ENCODE results near the gene TIAM1.

The TIAM1 gene

DNA sequence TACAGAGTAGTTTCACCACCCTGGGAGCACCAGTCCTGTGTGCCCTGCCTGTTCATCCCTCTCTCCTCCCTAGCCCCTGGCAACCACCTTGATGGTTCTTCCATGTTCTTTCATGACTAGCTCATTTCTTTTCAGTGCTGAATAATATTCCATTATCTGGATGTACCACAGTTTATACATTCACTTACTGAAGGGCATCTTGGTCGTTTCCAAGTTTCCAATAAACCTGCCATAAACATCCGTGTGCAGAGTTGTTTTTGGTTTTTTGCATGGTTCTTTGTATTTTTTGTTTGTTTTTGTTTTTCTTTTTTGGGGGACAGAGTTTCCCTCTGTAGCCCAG lies 13.9 kb downstream of the TIAM1 start:
- DNase-seq (ENCODE audit: low read depth in 2 of 2): no peak

DNA sequence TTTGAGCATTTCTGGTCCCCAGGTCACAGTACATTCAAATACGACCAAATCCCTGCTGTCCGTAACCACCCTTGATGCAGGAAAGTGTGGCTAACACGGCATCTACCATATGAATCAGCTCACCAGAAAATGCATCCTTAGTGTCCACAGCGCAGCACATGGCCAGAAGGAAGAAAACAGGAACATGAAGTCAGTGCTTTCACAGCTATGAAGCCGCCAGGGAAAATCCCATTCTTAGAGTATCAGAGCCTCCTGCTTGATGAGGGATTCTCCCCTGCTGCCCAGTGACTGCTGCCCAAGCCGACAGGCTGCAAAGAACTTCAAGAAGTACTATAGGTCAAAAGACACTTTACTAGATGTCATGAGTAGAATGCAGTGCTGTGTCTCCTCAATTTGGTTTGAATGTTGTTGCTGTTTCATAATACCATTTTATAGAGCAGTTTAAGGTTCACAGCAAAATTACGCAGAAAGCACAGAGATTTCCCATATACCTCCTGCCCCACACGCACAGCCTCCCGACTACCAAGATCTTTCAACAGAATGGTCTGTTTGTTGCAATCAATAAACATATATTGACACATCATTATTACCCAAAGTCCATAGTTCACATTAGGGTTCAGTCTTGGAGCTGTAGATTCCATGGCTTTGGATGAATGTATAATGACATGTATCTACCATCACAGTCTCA lies 14.5 kb downstream of the TIAM1 start:
- DNase-seq (ENCODE audit: low read depth in 2 of 2): no peak

DNA sequence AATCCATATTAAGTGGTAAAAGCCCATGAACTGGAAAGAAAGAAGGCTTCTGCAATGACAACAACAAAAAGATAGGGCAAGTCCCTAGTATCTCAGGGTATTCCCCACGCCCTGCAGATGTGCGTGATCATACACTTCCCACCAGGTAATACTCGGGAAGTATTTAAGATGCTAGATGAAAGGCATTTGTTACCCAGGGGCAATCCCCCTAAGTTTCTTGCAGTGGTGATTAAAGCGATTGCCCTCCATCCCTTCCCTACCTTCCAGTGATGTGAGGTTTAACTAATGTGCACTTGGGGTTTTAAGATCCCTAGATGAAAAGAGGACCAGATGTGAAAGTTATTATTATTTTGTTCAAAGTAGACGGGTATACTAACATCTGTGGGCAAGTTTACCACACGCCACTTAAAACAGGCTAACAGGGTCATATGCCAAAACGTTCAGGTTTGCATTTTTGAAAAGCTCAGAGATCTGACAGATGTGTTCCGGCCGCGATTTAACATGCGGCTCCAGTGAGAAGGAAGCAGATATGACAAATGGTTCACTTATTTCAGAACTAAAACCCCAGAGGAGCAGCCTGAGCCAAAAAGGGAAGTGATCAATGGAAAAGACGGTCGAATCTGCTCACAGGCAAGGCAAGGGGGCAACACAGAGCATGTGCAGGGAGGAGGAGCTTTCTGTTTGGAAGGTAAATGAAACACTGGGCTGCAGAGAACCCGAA lies 17.4 kb downstream of the TIAM1 start:
- DNase-seq (ENCODE audit: low read depth in 2 of 2): peak in 1 of 2 donors; percentile 12

DNA sequence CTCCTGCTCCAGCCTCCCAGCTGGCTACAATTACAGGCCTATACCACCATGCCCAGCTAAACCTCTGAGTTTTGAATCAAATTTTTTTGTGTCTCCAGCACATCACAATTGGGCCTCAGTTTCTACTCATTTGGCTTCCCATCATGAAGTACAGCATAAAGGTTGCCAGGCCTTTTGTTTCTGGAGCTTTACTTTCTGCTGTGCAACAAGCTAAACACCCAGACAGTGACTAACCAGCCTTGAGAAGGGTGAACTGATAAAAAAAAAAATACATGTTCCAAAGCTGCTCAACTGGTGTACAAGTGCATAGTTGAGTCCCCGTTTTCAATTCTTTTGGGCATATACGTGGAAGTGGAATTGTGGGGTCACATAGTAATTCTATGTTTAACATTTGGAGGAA lies 25.1 kb downstream of the TIAM1 start:
- no peak for DNase-seq (ENCODE audit: low read depth in 2 of 2)

- DNase-seq (ENCODE audit: low read depth in 2 of 2): no peak
Observed at GRCh38 chr21:31317688-31318087, 26.4 kb downstream of the TIAM1 start.

- no peak for DNase-seq (ENCODE audit: low read depth in 2 of 2)
Observed at GRCh38 chr21:31316488-31317169, 27.4 kb downstream of the TIAM1 start.

DNA sequence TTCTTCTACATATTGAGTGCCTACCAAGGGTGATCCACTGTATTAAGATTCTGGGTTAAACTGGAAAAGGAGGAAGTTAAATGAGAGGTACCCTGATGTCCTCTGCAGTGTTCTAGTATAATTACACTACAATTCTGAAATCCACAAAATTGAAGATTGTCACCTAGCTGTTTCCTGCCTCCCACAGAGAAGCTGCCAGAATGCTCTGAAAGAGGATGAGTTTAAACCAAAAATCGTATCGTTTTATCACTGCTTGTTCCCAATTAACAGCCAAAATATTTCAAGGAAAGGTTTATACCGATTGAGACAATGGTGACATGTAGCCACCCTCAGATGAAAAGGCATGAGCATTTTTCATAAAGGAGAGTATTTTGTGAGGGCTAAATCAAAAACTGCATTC lies 28.0 kb downstream of the TIAM1 start:
- DNase-seq (ENCODE audit: low read depth in 2 of 2): no peak

GRCh38 chr21:31310750-31311149 lies 33.3 kb downstream of the TIAM1 start:
- no peak for DNase-seq (ENCODE audit: low read depth in 2 of 2)

DNA sequence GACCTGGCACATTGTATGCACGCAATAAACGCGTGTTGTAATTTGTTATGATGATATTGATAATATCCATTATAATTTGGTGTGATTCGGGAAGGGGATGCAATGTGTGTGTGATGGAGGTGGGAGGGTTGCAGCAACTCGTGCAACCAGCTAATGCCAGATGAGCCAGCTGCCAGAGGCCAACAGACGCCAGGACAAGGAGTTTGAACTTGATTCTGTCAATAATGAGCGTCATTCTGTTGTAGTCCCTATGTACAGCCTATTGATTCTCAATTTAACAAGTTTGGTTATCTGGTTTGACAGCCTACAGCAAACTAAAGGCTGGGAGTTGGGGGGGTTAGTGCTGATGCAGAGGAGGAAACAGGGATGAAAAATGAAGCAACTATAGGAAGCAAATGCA lies 35.5 kb downstream of the TIAM1 start:
- no peak for DNase-seq (ENCODE audit: low read depth in 2 of 2)

DNA sequence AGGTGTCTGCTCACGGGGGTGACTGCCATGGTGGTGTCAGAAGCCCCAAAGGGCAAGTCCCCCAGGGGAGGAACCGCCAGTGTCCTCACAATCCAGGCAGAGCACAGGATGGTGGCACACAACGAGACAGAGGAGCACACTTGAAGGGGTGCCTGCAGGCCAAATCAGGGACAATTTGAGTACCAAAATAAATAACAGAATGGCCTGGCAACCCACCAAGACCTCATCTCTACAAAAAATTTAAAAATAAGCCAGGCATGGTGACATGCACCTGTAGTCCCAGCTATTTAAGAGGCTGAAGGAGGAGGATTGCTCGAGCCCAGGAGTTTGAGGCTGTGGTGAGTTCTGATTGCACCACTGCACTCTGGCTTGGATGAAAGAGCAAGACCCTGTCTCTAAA lies 38.2 kb downstream of the TIAM1 start:
- DNase-seq (ENCODE audit: low read depth in 2 of 2): no peak

- DNase-seq (ENCODE audit: low read depth in 2 of 2): no peak
Observed at GRCh38 chr21:31299291-31300147, 44.5 kb downstream of the TIAM1 start.

DNA sequence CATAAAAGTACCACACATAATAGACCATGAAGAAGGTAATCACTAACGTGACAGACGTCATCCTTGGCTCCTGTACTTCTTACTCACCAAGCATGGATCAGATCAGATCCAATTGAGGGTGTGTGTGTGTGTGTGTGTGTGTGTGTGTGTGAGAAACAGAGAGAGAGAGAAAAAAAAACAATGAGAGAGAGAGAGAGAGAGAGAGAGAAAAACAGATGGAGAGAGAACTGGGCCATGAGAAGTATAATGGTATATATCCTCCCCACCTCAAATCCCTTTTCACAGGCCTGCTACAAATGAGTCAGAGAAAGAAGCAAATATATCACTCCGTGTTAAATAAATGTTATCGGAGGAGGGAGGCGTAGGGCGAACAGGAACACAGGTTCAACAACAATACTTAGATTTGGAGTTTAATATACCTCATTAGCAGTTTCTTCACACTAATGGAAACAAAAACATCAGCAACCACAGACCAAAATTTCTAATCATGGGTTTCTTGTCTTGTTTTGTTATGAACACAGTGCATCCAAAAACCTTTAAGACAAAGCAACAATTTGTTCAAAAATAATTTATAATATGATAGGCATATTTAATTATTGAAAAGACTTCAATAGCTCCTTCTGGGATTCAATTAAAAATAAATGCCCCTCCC lies 45.3 kb downstream of the TIAM1 start:
- DNase-seq (ENCODE audit: low read depth in 2 of 2): no peak

DNA sequence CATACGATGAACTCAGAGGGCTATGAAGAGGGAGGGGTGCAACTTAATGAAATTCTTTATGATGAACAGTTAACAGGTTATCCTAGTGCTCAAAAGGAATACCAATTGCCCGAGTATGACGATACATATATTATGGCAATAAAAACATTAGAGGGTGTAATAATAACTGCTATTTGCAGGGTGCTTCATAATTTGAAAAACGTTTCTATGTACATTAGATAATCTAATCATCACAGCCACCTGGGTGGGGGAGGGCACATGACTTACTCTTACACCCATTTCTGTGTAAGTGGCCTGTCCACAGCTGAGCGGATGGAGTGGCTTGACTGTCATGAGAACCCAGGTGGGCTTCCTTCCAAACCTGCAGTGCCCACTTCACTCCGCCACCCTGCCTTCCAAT lies 46.3 kb downstream of the TIAM1 start:
- no peak for DNase-seq (ENCODE audit: low read depth in 2 of 2)

- no peak for DNase-seq (ENCODE audit: low read depth in 2 of 2)
Observed at GRCh38 chr21:31295676-31296075, 48.4 kb downstream of the TIAM1 start.

DNA sequence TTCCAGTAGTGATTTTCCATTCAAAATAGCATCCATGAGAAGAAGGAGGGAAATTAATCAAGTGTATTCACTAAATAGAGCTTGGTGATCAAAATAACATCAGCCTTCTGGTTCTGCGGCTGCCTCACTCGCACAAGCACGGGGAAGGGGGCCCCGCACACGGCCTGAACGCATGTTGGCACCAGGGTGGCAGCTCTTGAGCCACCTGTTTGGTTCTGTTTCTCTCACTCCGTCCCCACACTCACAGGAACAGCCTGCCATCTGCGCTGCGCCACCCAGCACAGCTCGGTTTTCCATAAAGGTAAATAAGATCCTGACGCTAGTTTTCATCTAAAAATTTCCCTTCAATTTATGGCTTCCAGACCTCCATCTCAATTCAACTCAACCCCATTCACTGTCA lies 49.4 kb downstream of the TIAM1 start:
- DNase-seq (ENCODE audit: low read depth in 2 of 2): no peak

DNA sequence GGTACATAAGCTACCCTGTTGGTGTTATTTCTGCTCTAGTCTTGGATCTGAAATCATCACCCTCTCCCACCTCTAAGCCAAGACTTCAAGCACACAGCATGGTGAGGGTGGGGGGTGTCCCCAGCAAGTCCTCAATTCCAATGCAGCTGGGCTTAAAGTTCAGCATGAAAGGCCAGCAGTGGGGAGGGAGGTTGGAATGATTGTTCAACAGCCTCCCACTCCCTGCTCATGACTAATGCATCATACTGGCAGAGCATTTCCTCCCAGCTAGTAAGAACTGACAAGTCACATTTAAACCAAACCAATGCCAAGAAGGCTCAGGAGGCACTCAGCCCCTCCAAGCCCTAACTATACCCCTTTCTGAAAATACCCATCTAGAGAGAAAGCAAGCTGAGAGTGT lies 50.1 kb downstream of the TIAM1 start:
- no peak for DNase-seq (ENCODE audit: low read depth in 2 of 2)

GRCh38 chr21:31290765-31291164 lies 53.3 kb downstream of the TIAM1 start:
- no peak for DNase-seq (ENCODE audit: low read depth in 2 of 2)

DNA sequence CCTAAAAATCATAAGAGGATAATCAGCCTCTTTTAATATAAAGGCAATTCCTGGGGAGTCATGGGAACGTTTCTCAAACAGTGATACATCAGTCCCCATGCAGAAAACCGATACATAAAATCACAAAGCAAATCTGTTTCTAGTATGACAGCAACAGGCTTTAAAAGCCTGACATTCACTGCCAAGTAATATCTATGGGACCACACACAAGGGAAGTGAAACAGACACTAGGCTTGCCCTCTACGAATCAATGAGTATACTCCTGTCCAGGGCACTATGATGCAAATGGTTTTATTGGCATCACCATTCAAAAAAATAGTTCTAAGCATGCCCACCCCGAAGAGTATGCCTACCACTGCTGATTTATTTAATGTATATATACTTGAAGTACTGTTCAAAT lies 54.4 kb downstream of the TIAM1 start:
- DNase-seq (ENCODE audit: low read depth in 2 of 2): no peak

DNA sequence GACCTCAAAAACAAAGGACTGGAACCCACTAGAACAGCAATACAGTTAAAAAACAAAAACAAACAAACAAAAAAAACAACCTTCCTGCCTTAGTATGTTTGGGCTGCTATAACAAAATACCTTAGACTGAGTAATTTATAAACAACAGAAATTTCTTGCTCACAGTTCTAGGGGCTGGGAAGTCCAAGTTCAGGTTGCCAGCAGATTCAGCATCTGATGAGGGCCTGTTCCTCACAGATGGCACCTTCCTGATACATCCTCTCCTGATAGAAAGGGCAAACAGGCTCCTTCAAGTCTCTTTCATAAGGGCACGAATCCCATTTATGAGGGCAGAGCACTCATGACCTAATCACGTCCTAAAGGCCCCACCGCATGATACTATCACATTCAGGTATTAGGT lies 55.9 kb downstream of the TIAM1 start:
- DNase-seq (ENCODE audit: low read depth in 2 of 2): no peak

DNA sequence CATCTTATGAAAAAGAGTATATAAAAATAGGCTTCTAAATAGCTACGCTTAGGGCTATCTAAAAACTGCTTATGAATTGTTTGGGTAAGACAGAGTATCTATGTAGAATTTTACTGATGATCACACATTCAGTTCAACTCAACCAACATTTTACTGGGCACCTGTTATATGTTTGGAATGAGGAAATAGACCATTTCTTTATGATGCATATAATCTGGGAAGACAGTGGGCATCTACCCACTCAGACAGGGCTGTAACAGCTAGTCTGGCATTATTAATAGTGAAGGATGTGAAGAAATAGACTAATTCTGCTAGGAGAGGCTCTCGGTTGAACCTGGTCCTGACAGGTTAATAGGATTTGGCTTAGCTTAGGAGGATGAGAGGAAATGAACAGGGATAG lies 56.9 kb downstream of the TIAM1 start:
- no peak for DNase-seq (ENCODE audit: low read depth in 2 of 2)

GRCh38 chr21:31286621-31287020 lies 57.4 kb downstream of the TIAM1 start:
- no peak for DNase-seq (ENCODE audit: low read depth in 2 of 2)
